ENCODE measurements around the gene PAIP2. TPM values are rescaled to one million over a fixed set of nuclear protein-coding genes. Genes with fewer than 3 reads are reported as not detected.
A peak's percentile ranks its signal among the peaks of the same experiment; 100 is the strongest.

Gene PAIP2
- total and polyA plus RNA-seq, 9 donors, result 68.4 to 142 (median 104) TPM

DNA sequence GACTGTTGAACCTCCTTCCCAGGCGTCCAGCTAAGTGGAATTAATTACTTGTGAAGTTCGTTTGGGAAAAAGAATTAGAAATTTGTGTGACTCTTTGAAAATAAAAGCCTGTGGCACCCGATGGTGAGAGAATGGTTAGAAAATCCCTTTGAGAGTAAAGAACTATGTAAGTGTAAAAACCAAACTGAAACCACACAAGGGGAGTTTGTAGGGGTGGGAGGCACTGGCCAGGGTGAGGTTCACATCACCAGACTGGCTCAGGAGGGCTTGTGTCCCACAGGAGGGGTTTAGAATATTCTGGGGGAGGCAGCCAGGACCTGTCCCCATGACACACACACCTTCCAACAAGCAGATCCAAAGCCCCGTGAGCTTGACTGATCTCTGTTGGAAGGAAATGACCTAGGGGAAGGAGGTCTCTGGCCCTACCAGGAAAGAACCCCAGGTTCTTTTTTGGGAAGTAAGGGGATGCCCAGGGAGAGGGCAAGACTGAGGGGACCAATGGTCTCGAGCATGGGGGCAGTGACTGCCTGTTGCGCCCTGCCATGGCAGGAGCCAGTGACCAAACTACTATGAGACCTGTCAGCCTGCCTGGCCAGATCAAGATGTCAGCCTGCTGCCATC, 58.0 kb downstream of the PAIP2 start:
- no peak for DNase-seq
- 87 to 90% (median 88%) methylated on average over 6 of the region's 6 CpGs for WGBS, 3 donors
- intact Hi-C loops (cut with DNase I), result no loop called here

GRCh38 chr5:139401546-139401945, 59.9 kb downstream of the PAIP2 start:
- TF ChIP-seq EP300 (IDR thresholded peaks at IDR 0.05), result no peak
- TF ChIP-seq, protein P1, sequence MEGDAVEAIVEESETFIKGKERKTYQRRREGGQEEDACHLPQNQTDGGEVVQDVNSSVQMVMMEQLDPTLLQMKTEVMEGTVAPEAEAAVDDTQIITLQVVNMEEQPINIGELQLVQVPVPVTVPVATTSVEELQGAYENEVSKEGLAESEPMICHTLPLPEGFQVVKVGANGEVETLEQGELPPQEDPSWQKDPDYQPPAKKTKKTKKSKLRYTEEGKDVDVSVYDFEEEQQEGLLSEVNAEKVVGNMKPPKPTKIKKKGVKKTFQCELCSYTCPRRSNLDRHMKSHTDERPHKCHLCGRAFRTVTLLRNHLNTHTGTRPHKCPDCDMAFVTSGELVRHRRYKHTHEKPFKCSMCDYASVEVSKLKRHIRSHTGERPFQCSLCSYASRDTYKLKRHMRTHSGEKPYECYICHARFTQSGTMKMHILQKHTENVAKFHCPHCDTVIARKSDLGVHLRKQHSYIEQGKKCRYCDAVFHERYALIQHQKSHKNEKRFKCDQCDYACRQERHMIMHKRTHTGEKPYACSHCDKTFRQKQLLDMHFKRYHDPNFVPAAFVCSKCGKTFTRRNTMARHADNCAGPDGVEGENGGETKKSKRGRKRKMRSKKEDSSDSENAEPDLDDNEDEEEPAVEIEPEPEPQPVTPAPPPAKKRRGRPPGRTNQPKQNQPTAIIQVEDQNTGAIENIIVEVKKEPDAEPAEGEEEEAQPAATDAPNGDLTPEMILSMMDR (IDR thresholded peaks at IDR 0.05), result no peak
- TF ChIP-seq POLR2A (IDR thresholded peaks at IDR 0.05), result no peak
- Histone ChIP-seq H3K36me3 (no peaks in the 10 kb centered on the region), H3K9me3 (no peaks in the 10 kb centered on the region), H3K27ac (no peak overlapping the region), H3K27me3 (no peaks in the 10 kb centered on the region), H3K4me1 (ENCODE audit: insufficient read depth) (no peaks in the 10 kb centered on the region), H3K4me3 (no peak overlapping the region)
- intact Hi-C loops (cut with DNase I), result no loop called here
- no peak for DNase-seq
- 93 to 94% (median 94%) methylated on average over 10 of the region's 10 CpGs for WGBS, 3 donors

More for the DNA sequence above, 58.0 kb downstream of the PAIP2 start:
- Histone ChIP-seq H3K4me3 (no peak overlapping the region), H3K9me3 (no peaks in the 10 kb centered on the region), H3K27ac (no peak overlapping the region), H3K27me3 (peaks cover 4% of the 10 kb centered on the region), H3K36me3 (no peaks in the 10 kb centered on the region), H3K4me1 (ENCODE audit: insufficient read depth) (peaks cover 4% of the 10 kb centered on the region)
- no peak for TF ChIP-seq POLR2A (IDR thresholded peaks at IDR 0.05)
- TF ChIP-seq EP300 (IDR thresholded peaks at IDR 0.05), result no peak
- TF ChIP-seq, protein P1 (IDR thresholded peaks at IDR 0.05), result no peak

DNA sequence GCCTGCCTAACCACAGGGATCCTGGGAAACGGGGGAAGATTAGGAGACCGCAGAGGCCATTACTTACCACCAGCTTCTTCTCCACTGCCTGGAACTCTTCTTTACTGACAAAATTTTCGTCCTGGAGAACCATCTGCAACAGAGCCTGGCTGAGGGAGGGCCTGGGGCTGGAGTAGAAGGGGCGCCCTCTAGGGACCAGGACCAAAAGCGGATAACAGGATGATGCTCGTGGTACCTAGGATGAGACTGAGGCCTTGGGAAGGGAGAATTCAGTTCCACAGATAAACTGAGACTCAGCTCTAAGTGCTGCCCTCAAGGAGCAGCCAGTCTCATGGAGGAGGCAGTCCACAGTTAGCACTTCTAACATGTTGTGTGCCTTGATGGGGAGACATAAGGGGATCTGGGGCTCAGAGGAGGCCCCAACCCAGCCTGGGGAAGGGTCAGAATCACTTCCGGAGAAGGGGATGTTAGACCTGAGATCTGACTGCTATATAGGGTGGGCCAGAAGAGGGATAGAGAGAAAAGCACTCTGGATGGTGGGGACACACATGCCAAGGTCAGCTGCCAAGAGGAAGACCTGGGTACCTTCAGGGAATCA, 61.0 kb downstream of the PAIP2 start:
- no peak overlapping the region for H3K27ac ChIP-seq
- intact Hi-C loops (cut with DNase I), result no loop called here
- H3K4me1 ChIP-seq (ENCODE audit: insufficient read depth), result no peaks in the 10 kb centered on the region
- DNase-seq, result no peak
- TF ChIP-seq EP300 (IDR thresholded peaks at IDR 0.05), result no peak
- TF ChIP-seq POLR2A (IDR thresholded peaks at IDR 0.05), result no peak
- TF ChIP-seq, protein P1 (IDR thresholded peaks at IDR 0.05), result no peak
- no peaks in the 10 kb centered on the region for H3K36me3 ChIP-seq
- H3K4me3 ChIP-seq, result no peak overlapping the region
- no peaks in the 10 kb centered on the region for H3K9me3 ChIP-seq
- WGBS, 3 donors, result 73 to 76% (median 75%) methylated on average over 7 of the region's 7 CpGs
- H3K27me3 ChIP-seq, result no peaks in the 10 kb centered on the region

- peak overlapping the region in 1 of 2 donors; percentile 94 for H3K27ac ChIP-seq
- no peaks in the 10 kb centered on the region for H3K27me3 ChIP-seq
- no peak for TF ChIP-seq EP300 (IDR thresholded peaks at IDR 0.05)
- TF ChIP-seq POLR2A (IDR thresholded peaks at IDR 0.05), result no peak
- TF ChIP-seq, protein P1 (IDR thresholded peaks at IDR 0.05), result no peak
- no peaks in the 10 kb centered on the region for H3K9me3 ChIP-seq
- DNase-seq, result no peak
- intact Hi-C loops (cut with DNase I), result no loop called here
- WGBS, 3 donors, result 11 to 15% (median 11%) methylated on average over 7 of the region's 7 CpGs
- peak overlapping the region; percentile 52 for H3K4me3 ChIP-seq
- H3K36me3 ChIP-seq, result no peaks in the 10 kb centered on the region
- no peaks in the 10 kb centered on the region for H3K4me1 ChIP-seq (ENCODE audit: insufficient read depth)
Observed at GRCh38 chr5:139403418-139403786, 61.7 kb downstream of the PAIP2 start.

Data from ovary (tissue), 9 donors.